Pancreas (tissue), 10 donors: Measurements from ENCODE around the gene DSTN. TPM values are rescaled to one million over a fixed set of nuclear protein-coding genes. Genes with fewer than 3 reads are reported as not detected.

ENCODE experiments used
- ATAC-seq, 4 donors: fragments of 200-7000 bp; cut with Tn5 transposase; one replicate each; pipeline versions ENCODE4 v1.8.0 to v1.9.1; 2020; ENCODE audit warnings: mild to moderate bottlenecking in 4 of 4, moderate library complexity in 4 of 4
- DNase-seq, 6 donors: peaks; one replicate each; pipeline ENCODE4 v3.0.0-alpha.2; 2020
- FAIRE-seq: peaks from 2 replicates; lab custom pipeline; 2012; peaks lifted over from hg19 to GRCh38; lab: Jason Lieb, UNC
- H3K27ac ChIP-seq, 4 donors: fragments of 200-600 bp; sonication (generic); 1 replicate in 3 of 4; 2 replicates in 1 of 4; pipeline versions ENCODE4 v1.5.0 to v1.8.0; 2020
- H3K27me3 ChIP-seq, 4 donors: fragments of 200-600 bp; one replicate each; pipeline ENCODE4 v1.8.0; 2021
- H3K36me3 ChIP-seq, 3 donors: fragments of 200-600 bp; sonication (generic) in 1 of 3; one replicate each; pipeline versions ENCODE4 v1.5.0 to v1.8.0; 2020 to 2021
- H3K4me1 ChIP-seq, 3 donors: fragments of 200-600 bp; one replicate each; pipeline ENCODE4 v1.8.0; 2021
- H3K4me3 ChIP-seq, 4 donors: fragments of 200-600 bp; sonication (generic) in 2 of 4; one replicate each; pipeline versions ENCODE4 v1.5.0 to v1.8.0; 2020 to 2021
- H3K9me3 ChIP-seq, 4 donors: fragments of 200-600 bp; one replicate each; pipeline ENCODE4 v1.8.0; 2021
- WGBS, 2 donors: extraction: QIAGEN DNeasy Blood & Tissue Kit; methylation state at CpG; one replicate each; pipeline ENCODE4 v1.1.7; 2013; 5-methylcytosine and 5-hydroxymethylcytosine counted together
- intact Hi-C, 3 donors: fragments of 100-400 bp; cut with DNase I; formaldehyde crosslinking; loops; one replicate each; pipeline versions ENCODE4 v1.11.1 to v1.14.2; 2022
- polyA plus RNA-seq, 2 donors: library from polyadenylated mRNA; stranded (reverse); fragments of 200-250 nt; gene quantifications; one replicate each; pipeline ENCODE4 v1.2.3, GENCODE V29; 2013
- total RNA-seq, 6 donors: library from RNA; stranded (reverse); fragmentation: NEBNext Ultra II Directional in 4 of 6; extraction: Animal tissue kit (Norgen Biotek cat#: 25700) in 4 of 6; gene quantifications; one replicate each; pipeline versions ENCODE4 v1.2.1 to v1.2.4, GENCODE V29; 2021 to 2023
- TF ChIP-seq, protein P1 (sequence below), 4 donors: fragments of 200-600 bp; sonication (generic) in 3 of 4; IDR thresholded peaks; one replicate each; pipeline versions ENCODE4 v1.5.0 to v1.8.0; 2021; ENCODE audit warnings: antibody characterized with exemption in 4 of 4
- donor health status: healthy with polysubstance abuse.
- donor health status: DM: no; HTN: no; CAD: no; lungs with moderate emphysema.
- donor health status: DM: no; HTN: no; CAD: no.
- donor health status: control.
- donor health status: control.
- donor health status: Bipolar disorder and iron deficiency.
- donor health status: DM: yes; HTN: yes; CAD: no.
- donor health status: DM: no; HTN: no; CAD: no.
- donor health status: DM: no; HTN: no; CAD: no.
- donor health status: DM: yes; HTN: yes; CAD: no.

The DSTN gene
- total and polyA plus RNA-seq, 8 donors = 138 to 242 (median 182) TPM

- 51 to 61% methylated on average over 2 of the region's 2 CpGs for WGBS, 2 donors
- intact Hi-C loops = no loop called here
- ATAC-seq (no peak), DNase-seq (no peak), FAIRE-seq (no peak)
- Histone ChIP-seq H3K9me3 (no peaks in the 10 kb centered on the region), H3K4me3 (no peak overlapping the region), H3K27ac (no peak overlapping the region), H3K27me3 (no peaks in the 10 kb centered on the region), H3K4me1 (peaks cover 44 to 51% (median 44%) of the 10 kb centered on the region in 3 donors), H3K36me3 (no peaks in the 10 kb centered on the region)
- TF ChIP-seq, protein P1, sequence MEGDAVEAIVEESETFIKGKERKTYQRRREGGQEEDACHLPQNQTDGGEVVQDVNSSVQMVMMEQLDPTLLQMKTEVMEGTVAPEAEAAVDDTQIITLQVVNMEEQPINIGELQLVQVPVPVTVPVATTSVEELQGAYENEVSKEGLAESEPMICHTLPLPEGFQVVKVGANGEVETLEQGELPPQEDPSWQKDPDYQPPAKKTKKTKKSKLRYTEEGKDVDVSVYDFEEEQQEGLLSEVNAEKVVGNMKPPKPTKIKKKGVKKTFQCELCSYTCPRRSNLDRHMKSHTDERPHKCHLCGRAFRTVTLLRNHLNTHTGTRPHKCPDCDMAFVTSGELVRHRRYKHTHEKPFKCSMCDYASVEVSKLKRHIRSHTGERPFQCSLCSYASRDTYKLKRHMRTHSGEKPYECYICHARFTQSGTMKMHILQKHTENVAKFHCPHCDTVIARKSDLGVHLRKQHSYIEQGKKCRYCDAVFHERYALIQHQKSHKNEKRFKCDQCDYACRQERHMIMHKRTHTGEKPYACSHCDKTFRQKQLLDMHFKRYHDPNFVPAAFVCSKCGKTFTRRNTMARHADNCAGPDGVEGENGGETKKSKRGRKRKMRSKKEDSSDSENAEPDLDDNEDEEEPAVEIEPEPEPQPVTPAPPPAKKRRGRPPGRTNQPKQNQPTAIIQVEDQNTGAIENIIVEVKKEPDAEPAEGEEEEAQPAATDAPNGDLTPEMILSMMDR (IDR thresholded peaks at IDR 0.05) = no peak
Observed at GRCh38 chr20:17586250-17586649, 16.4 kb downstream of the DSTN start.

- H3K9me3 ChIP-seq = no peaks in the 10 kb centered on the region
- WGBS, 2 donors = 88 to 97% methylated on average over 1 of the region's 1 CpG
- no peak for ATAC-seq
- no peak for DNase-seq
- H3K36me3 ChIP-seq = peaks cover 0 to 7% (median 0%) of the 10 kb centered on the region in 3 donors
- H3K27ac ChIP-seq = no peak overlapping the region
- H3K4me1 ChIP-seq = peaks cover 52 to 54% (median 53%) of the 10 kb centered on the region in 3 donors
- no peaks in the 10 kb centered on the region for H3K27me3 ChIP-seq
- H3K4me3 ChIP-seq = no peak overlapping the region
- TF ChIP-seq, protein P1 (IDR thresholded peaks at IDR 0.05) = no peak
- intact Hi-C loops = no loop called here
- FAIRE-seq = no peak
Observed at GRCh38 chr20:17587148-17587547, 17.3 kb downstream of the DSTN start.

- DNase-seq = no peak
- no peak overlapping the region for H3K27ac ChIP-seq
- no peaks in the 10 kb centered on the region for H3K9me3 ChIP-seq
- WGBS, 2 donors = 54 to 65% methylated on average over 3 of the region's 3 CpGs
- H3K4me3 ChIP-seq = no peak overlapping the region
- TF ChIP-seq, protein P1 (IDR thresholded peaks at IDR 0.05) = no peak
- ATAC-seq = no peak
- H3K36me3 ChIP-seq = peaks cover 0 to 7% (median 0%) of the 10 kb centered on the region in 3 donors
- no peaks in the 10 kb centered on the region for H3K27me3 ChIP-seq
- H3K4me1 ChIP-seq = peaks cover 53 to 61% (median 58%) of the 10 kb centered on the region in 3 donors
- no peak for FAIRE-seq
- intact Hi-C loops = no loop called here
Observed at GRCh38 chr20:17587824-17588223, 17.9 kb downstream of the DSTN start.

DNA sequence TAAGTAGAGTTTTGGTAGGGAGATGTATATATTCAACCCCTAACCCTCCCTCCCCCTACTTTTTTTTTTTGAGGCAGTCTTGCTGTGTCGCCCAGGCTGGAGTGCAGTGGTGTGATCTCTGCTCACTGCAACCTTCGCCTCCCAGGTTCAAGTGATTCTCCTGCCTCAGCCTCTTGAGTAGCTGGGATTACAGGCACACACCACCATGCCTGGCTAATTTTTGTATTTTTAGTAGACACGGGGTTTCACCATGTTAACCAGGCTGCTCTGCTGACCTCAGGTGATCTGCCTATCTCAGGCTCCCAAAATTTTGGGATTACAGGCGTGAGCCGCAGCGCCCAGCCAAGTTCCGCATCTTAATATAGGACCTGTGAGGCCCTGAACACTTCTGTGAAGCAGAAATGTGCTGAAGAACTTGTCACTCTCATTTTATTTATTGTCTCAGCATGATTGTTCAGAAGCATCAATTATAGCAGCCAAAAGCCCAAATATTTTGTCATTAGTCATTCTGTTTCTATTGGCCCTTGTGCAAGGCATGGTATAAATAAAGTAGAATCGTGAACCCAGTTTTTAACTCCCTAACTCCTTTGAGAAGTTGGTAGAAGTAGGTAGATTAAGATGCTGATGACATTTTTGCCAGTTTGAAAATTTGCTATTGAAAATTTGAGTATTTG lies 19.4 kb downstream of the DSTN start:
- Histone ChIP-seq H3K4me3 (no peak overlapping the region), H3K27ac (no peak overlapping the region), H3K9me3 (no peaks in the 10 kb centered on the region), H3K36me3 (peaks cover 0 to 7% (median 0%) of the 10 kb centered on the region in 3 donors), H3K27me3 (no peaks in the 10 kb centered on the region), H3K4me1 (peaks cover 62 to 76% (median 73%) of the 10 kb centered on the region in 3 donors)
- DNase-seq (no peak), ATAC-seq (no peak), FAIRE-seq (no peak)
- TF ChIP-seq, protein P1 (IDR thresholded peaks at IDR 0.05) = no peak
- intact Hi-C loops = no loop called here
- WGBS, 2 donors = 61 to 66% methylated on average over 8 of the region's 8 CpGs

DNA sequence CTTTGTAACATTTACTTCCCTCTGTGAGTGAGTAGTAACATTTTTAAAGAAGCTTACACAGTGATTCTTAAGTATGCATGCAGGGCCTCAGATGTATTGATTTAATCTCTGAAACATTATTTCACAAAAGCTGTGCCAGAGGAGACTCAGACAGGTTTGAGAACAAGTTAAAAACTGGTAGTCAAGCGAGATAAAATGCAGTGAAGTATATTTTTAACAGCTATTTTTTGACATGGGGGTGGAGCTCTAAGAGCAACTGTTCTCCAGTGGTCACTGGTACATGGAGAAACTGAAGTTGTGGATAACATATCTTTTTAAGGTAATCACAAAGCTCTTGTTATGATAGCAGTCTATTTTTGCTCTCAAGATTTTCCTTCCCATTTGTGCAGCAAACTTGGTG lies 20.4 kb downstream of the DSTN start:
- WGBS, 2 donors = 5 to 6% methylated on average over 1 of the region's 1 CpG
- ATAC-seq = peak in 2 of 4 donors; percentile 4 to 14
- intact Hi-C loops = no loop called here

More for the DNA sequence above, 20.4 kb downstream of the DSTN start:
- peaks cover 0 to 7% (median 0%) of the 10 kb centered on the region in 3 donors for H3K36me3 ChIP-seq
- no peak for FAIRE-seq
- no peak overlapping the region for H3K4me3 ChIP-seq
- no peaks in the 10 kb centered on the region for H3K9me3 ChIP-seq
- TF ChIP-seq, protein P1 (IDR thresholded peaks at IDR 0.05) = no peak
- H3K27me3 ChIP-seq = no peaks in the 10 kb centered on the region
- peaks cover 62 to 78% (median 76%) of the 10 kb centered on the region in 3 donors for H3K4me1 ChIP-seq
- H3K27ac ChIP-seq = no peak overlapping the region
- no peak for DNase-seq
